ENCODE measurements around the gene SCFD2. TPM values are rescaled to one million over a fixed set of nuclear protein-coding genes. Genes with fewer than 3 reads are reported as not detected.

Gene SCFD2
- total RNA-seq, 1 experiment from 2014 or later = 36.6 TPM

GRCh38 chr4:52861171-52861823, 504.6 kb downstream of the SCFD2 start:
- Histone ChIP-seq H3K27ac (ENCODE audit: low read length) (no peak overlapping the region), H3K9ac (ENCODE audit: low read length) (peak overlapping the region; percentile 32; the same call in 1 of the 2 replicates), H3K36me3 (ENCODE audit: low read depth, low read length) (no peaks in the 10 kb centered on the region), H3K27me3 (ENCODE audit: low read length) (0 out of 2 replicates have a peak, but pooled peaks cover 6% of the 10 kb centered on the region), H3K9me2 (replicated peaks; ENCODE audit: low read length) (no peaks in the 10 kb centered on the region), H3K9me3 (ENCODE audit: low read length) (no peaks in the 10 kb centered on the region; the same call in 1 of the 2 replicates), H3K4me2 (ENCODE audit: low read length) (peak overlapping the region; percentile 85), H3K79me2 (ENCODE audit: low read length) (no peaks in the 10 kb centered on the region), H3K4me1 (ENCODE audit: insufficient read depth, low read length) (peaks cover 5% of the 10 kb centered on the region), H3K4me3 (ENCODE audit: low read length) (peak overlapping the region; percentile 71), H2AFZ (ENCODE audit: low read length) (peak overlapping the region; percentile 98), H3F3A (ENCODE audit: low read length, unreplicated experiment) (no peaks in the 10 kb centered on the region), H4K20me1 (ENCODE audit: low read length) (no peaks in the 10 kb centered on the region)
- no peak for DNase-seq
- TF ChIP-seq, protein P1, sequence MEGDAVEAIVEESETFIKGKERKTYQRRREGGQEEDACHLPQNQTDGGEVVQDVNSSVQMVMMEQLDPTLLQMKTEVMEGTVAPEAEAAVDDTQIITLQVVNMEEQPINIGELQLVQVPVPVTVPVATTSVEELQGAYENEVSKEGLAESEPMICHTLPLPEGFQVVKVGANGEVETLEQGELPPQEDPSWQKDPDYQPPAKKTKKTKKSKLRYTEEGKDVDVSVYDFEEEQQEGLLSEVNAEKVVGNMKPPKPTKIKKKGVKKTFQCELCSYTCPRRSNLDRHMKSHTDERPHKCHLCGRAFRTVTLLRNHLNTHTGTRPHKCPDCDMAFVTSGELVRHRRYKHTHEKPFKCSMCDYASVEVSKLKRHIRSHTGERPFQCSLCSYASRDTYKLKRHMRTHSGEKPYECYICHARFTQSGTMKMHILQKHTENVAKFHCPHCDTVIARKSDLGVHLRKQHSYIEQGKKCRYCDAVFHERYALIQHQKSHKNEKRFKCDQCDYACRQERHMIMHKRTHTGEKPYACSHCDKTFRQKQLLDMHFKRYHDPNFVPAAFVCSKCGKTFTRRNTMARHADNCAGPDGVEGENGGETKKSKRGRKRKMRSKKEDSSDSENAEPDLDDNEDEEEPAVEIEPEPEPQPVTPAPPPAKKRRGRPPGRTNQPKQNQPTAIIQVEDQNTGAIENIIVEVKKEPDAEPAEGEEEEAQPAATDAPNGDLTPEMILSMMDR (conservative IDR thresholded peaks at IDR 0.05; ENCODE audit: low read depth, low read length) = no peak
- TF ChIP-seq EZH2 (IDR thresholded peaks at IDR 0.05; ENCODE audit: low read length, unreplicated experiment) (no peak), EZH2phosphoT487 (IDR thresholded peaks at IDR 0.05; ENCODE audit: borderline replicate concordance, low read length) (no peak)
- no peak for ATAC-seq
- no TSS peak for BruUV-seq (replicated peaks)
- ChIA-PET CTCF (interaction anchor here (0.6 kb wide), 1 partner anchor 1457 kb away, joined by 3 read pairs; no protein-coding TSS in a partner anchor), POLR2A (ENCODE audit: unreplicated experiment) (no interaction called here)
- intact Hi-C loops (cut with micrococcal nuclease) = no loop called here

GRCh38 chr4:52860361-52860760, 505.5 kb downstream of the SCFD2 start:
- ATAC-seq = no peak
- H2AFZ ChIP-seq (ENCODE audit: low read length) = no peak overlapping the region
- BruUV-seq (replicated peaks) = no TSS peak
- H3K9me2 ChIP-seq (replicated peaks; ENCODE audit: low read length) = no peaks in the 10 kb centered on the region
- no peaks in the 10 kb centered on the region for H3K79me2 ChIP-seq (ENCODE audit: low read length)
- TF ChIP-seq, protein P1 (conservative IDR thresholded peaks at IDR 0.05; ENCODE audit: low read depth, low read length) = no peak
- TF ChIP-seq EZH2phosphoT487 (IDR thresholded peaks at IDR 0.05; ENCODE audit: borderline replicate concordance, low read length) (no peak), EZH2 (IDR thresholded peaks at IDR 0.05; ENCODE audit: low read length, unreplicated experiment) (no peak)
- no peak overlapping the region for H3K4me3 ChIP-seq (ENCODE audit: low read length)
- H3F3A ChIP-seq (ENCODE audit: low read length, unreplicated experiment) = no peaks in the 10 kb centered on the region
- intact Hi-C loops (cut with micrococcal nuclease) = no loop called here
- ChIA-PET CTCF (no interaction called here), POLR2A (ENCODE audit: unreplicated experiment) (no interaction called here)
- peaks cover 5% of the 10 kb centered on the region for H3K4me1 ChIP-seq (ENCODE audit: insufficient read depth, low read length)
- H3K36me3 ChIP-seq (ENCODE audit: low read depth, low read length) = no peaks in the 10 kb centered on the region
- H3K9ac ChIP-seq (ENCODE audit: low read length) = no peak overlapping the region
- H3K4me2 ChIP-seq (ENCODE audit: low read length) = no peak overlapping the region
- no peak overlapping the region for H3K27ac ChIP-seq (ENCODE audit: low read length)
- H3K27me3 ChIP-seq (ENCODE audit: low read length) = 0 out of 2 replicates have a peak, but pooled peaks cover 6% of the 10 kb centered on the region
- no peaks in the 10 kb centered on the region; the same call in 1 of the 2 replicates for H3K9me3 ChIP-seq (ENCODE audit: low read length)
- no peaks in the 10 kb centered on the region for H4K20me1 ChIP-seq (ENCODE audit: low read length)
- no peak for DNase-seq

- H3K9me2 ChIP-seq (replicated peaks; ENCODE audit: low read length) = no peaks in the 10 kb centered on the region
- no peak overlapping the region for H3K4me3 ChIP-seq (ENCODE audit: low read length)
- no peaks in the 10 kb centered on the region for H4K20me1 ChIP-seq (ENCODE audit: low read length)
- no peak overlapping the region for H3K27ac ChIP-seq (ENCODE audit: low read length)
- no peaks in the 10 kb centered on the region for H3K36me3 ChIP-seq (ENCODE audit: low read depth, low read length)
- ChIA-PET POLR2A (ENCODE audit: unreplicated experiment) (no interaction called here), CTCF (no interaction called here)
- DNase-seq = no peak
- intact Hi-C loops (cut with micrococcal nuclease) = no loop called here
- TF ChIP-seq EZH2 (IDR thresholded peaks at IDR 0.05; ENCODE audit: low read length, unreplicated experiment) (no peak), EZH2phosphoT487 (IDR thresholded peaks at IDR 0.05; ENCODE audit: borderline replicate concordance, low read length) (no peak)
- TF ChIP-seq, protein P1 (conservative IDR thresholded peaks at IDR 0.05; ENCODE audit: low read depth, low read length) = no peak
- no peaks in the 10 kb centered on the region for H3K79me2 ChIP-seq (ENCODE audit: low read length)
- ATAC-seq = no peak
- H3K4me1 ChIP-seq (ENCODE audit: insufficient read depth, low read length) = no peaks in the 10 kb centered on the region; the same call in 1 of the 2 replicates
- no peaks in the 10 kb centered on the region; the same call in 1 of the 2 replicates for H3K9me3 ChIP-seq (ENCODE audit: low read length)
- H3K27me3 ChIP-seq (ENCODE audit: low read length) = 0 out of 2 replicates have a peak, but pooled peaks cover 6% of the 10 kb centered on the region
- no peak overlapping the region for H3K4me2 ChIP-seq (ENCODE audit: low read length)
- no peak overlapping the region for H3K9ac ChIP-seq (ENCODE audit: low read length)
- H2AFZ ChIP-seq (ENCODE audit: low read length) = no peak overlapping the region
- H3F3A ChIP-seq (ENCODE audit: low read length, unreplicated experiment) = no peaks in the 10 kb centered on the region
- no TSS peak for BruUV-seq (replicated peaks)
These were observed 509.1 kb downstream of the SCFD2 start for GRCh38 chr4:52856801-52857200.

Data from PC-3 (cell line).